ENCODE results near the gene CHST12.

The CHST12 gene

GRCh38 chr7:2479276-2480069, 76.1 kb downstream of the CHST12 start:
- H3K18ac ChIP-seq (ENCODE audit: low read length): no peak overlapping the region
- no peaks in the 10 kb centered on the region for H3K36me3 ChIP-seq (ENCODE audit: control insufficient read depth in 1 of 2, insufficient read depth in 2 of 2, low read length in 2 of 2)
- H4K91ac ChIP-seq (ENCODE audit: low read depth, low read length): no peak overlapping the region
- no peak overlapping the region for H3K9ac ChIP-seq (ENCODE audit: low read length)
- no peak overlapping the region for H2BK120ac ChIP-seq (ENCODE audit: insufficient read depth, low read length, poor library complexity)
- no peak overlapping the region for H2BK12ac ChIP-seq (ENCODE audit: low read length)
- H2AFZ ChIP-seq (ENCODE audit: insufficient read depth, low read length, poor library complexity): no peak overlapping the region
- no peak overlapping the region for H3K23ac ChIP-seq (ENCODE audit: low read length)
- no peak overlapping the region for H2AK5ac ChIP-seq (ENCODE audit: low read length)
- no peaks in the 10 kb centered on the region for H3K79me2 ChIP-seq (ENCODE audit: control insufficient read depth, insufficient read depth, low read length, poor library complexity)
- peaks cover 0 to 2% of the 10 kb centered on the region in 2 experiments for H3K4me1 ChIP-seq (ENCODE audit: control insufficient read depth in 1 of 2, insufficient read depth in 2 of 2, low read length in 2 of 2)
- peaks cover 4% of the 10 kb centered on the region for H3K9me3 ChIP-seq (ENCODE audit: insufficient read depth, low read depth, low read length)
- no peak overlapping the region for H3K4me2 ChIP-seq (ENCODE audit: low read length)
- H3K4ac ChIP-seq (ENCODE audit: low read depth, low read length): no peak overlapping the region
- no CpG with 5 or more reads among the region's 16 CpGs for WGBS (ENCODE audit: extremely low coverage, insufficient coverage, insufficient read length)
- H3K27me3 ChIP-seq (ENCODE audit: insufficient read depth, low read length): no peaks in the 10 kb centered on the region
- H3K27ac ChIP-seq (ENCODE audit: low read depth, low read length): no peak overlapping the region
- no peak overlapping the region for H3K14ac ChIP-seq (ENCODE audit: low read length)
- H3K4me3 ChIP-seq (ENCODE audit: low read depth, low read length): no peak overlapping the region
- no peaks in the 10 kb centered on the region for H3K79me1 ChIP-seq (ENCODE audit: low read length)
- no peak overlapping the region for H2BK5ac ChIP-seq (ENCODE audit: low read depth, low read length, poor library complexity)
- no peak for DNase-seq
- H4K8ac ChIP-seq (ENCODE audit: low read depth, low read length): no peak overlapping the region
- no peak overlapping the region for H4K12ac ChIP-seq (ENCODE audit: low read depth, low read length)

DNA sequence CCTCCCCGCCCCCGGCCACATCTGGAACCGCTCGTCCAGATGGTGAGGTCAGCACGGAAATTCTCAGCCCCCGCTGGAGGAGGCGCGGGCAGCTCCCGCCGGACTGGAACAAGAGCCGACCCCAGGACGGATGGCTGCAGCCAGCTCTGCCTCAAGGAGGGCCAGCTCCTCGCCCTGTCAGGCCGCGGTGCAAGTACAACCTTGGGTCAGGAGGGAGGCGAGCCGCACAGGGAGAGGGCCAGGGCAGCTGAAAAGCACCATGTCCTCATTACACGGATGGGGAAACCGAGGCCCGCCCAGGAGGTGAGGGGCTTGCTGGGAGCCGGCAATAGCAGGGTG, 76.6 kb downstream of the CHST12 start:
- peaks cover 0 to 2% of the 10 kb centered on the region in 2 experiments for H3K4me1 ChIP-seq (ENCODE audit: control insufficient read depth in 1 of 2, insufficient read depth in 2 of 2, low read length in 2 of 2)
- H4K91ac ChIP-seq (ENCODE audit: low read depth, low read length): no peak overlapping the region
- no peak overlapping the region for H4K12ac ChIP-seq (ENCODE audit: low read depth, low read length)
- H3K9ac ChIP-seq (ENCODE audit: low read length): no peak overlapping the region
- H3K14ac ChIP-seq (ENCODE audit: low read length): no peak overlapping the region
- no CpG with 5 or more reads among the region's 21 CpGs for WGBS (ENCODE audit: extremely low coverage, insufficient coverage, insufficient read length)
- H2BK120ac ChIP-seq (ENCODE audit: insufficient read depth, low read length, poor library complexity): no peak overlapping the region
- DNase-seq: no peak
- H4K8ac ChIP-seq (ENCODE audit: low read depth, low read length): no peak overlapping the region
- H3K27me3 ChIP-seq (ENCODE audit: insufficient read depth, low read length): no peaks in the 10 kb centered on the region
- H3K79me1 ChIP-seq (ENCODE audit: low read length): no peaks in the 10 kb centered on the region
- H3K79me2 ChIP-seq (ENCODE audit: control insufficient read depth, insufficient read depth, low read length, poor library complexity): no peaks in the 10 kb centered on the region
- H3K4me2 ChIP-seq (ENCODE audit: low read length): no peak overlapping the region
- no peak overlapping the region for H3K27ac ChIP-seq (ENCODE audit: low read depth, low read length)
- peaks cover 4% of the 10 kb centered on the region for H3K9me3 ChIP-seq (ENCODE audit: insufficient read depth, low read depth, low read length)
- no peak overlapping the region for H2AFZ ChIP-seq (ENCODE audit: insufficient read depth, low read length, poor library complexity)
- no peak overlapping the region for H3K4me3 ChIP-seq (ENCODE audit: low read depth, low read length)
- H2BK12ac ChIP-seq (ENCODE audit: low read length): no peak overlapping the region
- H3K4ac ChIP-seq (ENCODE audit: low read depth, low read length): no peak overlapping the region
- no peak overlapping the region for H3K18ac ChIP-seq (ENCODE audit: low read length)
- H2AK5ac ChIP-seq (ENCODE audit: low read length): no peak overlapping the region
- H3K36me3 ChIP-seq (ENCODE audit: control insufficient read depth in 1 of 2, insufficient read depth in 2 of 2, low read length in 2 of 2): no peaks in the 10 kb centered on the region
- no peak overlapping the region for H2BK5ac ChIP-seq (ENCODE audit: low read depth, low read length, poor library complexity)
- H3K23ac ChIP-seq (ENCODE audit: low read length): no peak overlapping the region

DNA sequence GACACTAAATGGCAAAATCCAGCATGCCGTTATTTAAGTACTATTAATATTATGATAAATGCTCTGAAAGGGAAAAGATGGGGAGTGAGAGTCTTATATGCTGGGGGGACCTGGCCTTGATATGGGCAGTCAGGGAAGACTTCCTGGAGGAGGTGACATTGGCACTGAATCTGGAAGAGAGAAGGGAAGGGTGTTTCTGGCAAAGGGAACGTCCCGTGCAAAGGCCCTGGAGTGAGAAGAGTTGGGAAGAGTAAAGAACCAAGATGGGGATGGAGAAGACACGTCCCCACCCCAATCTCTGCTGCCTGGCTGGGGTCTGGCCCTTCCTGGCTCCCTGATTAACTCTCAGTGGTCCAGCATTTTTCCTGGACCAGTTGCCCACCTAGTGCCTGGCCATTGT, 77.8 kb downstream of the CHST12 start:
- no peaks in the 10 kb centered on the region for H3K27me3 ChIP-seq (ENCODE audit: insufficient read depth, low read length)
- peaks cover 4% of the 10 kb centered on the region for H3K9me3 ChIP-seq (ENCODE audit: insufficient read depth, low read depth, low read length)
- H2AFZ ChIP-seq (ENCODE audit: insufficient read depth, low read length, poor library complexity): no peak overlapping the region
- H3K4me3 ChIP-seq (ENCODE audit: low read depth, low read length): no peak overlapping the region
- no peak overlapping the region for H4K12ac ChIP-seq (ENCODE audit: low read depth, low read length)
- H3K23ac ChIP-seq (ENCODE audit: low read length): no peak overlapping the region
- H3K9ac ChIP-seq (ENCODE audit: low read length): no peak overlapping the region
- no peak for DNase-seq
- no peak overlapping the region for H3K14ac ChIP-seq (ENCODE audit: low read length)
- no peaks in the 10 kb centered on the region for H3K79me2 ChIP-seq (ENCODE audit: control insufficient read depth, insufficient read depth, low read length, poor library complexity)
- no peak overlapping the region for H3K18ac ChIP-seq (ENCODE audit: low read length)
- H3K4me2 ChIP-seq (ENCODE audit: low read length): no peak overlapping the region
- no peak overlapping the region for H2BK12ac ChIP-seq (ENCODE audit: low read length)
- no peak overlapping the region for H3K27ac ChIP-seq (ENCODE audit: low read depth, low read length)
- no peak overlapping the region for H4K8ac ChIP-seq (ENCODE audit: low read depth, low read length)
- no peak overlapping the region for H2BK120ac ChIP-seq (ENCODE audit: insufficient read depth, low read length, poor library complexity)
- H4K91ac ChIP-seq (ENCODE audit: low read depth, low read length): no peak overlapping the region
- H3K79me1 ChIP-seq (ENCODE audit: low read length): no peaks in the 10 kb centered on the region
- H3K4ac ChIP-seq (ENCODE audit: low read depth, low read length): no peak overlapping the region
- no peak overlapping the region for H2BK5ac ChIP-seq (ENCODE audit: low read depth, low read length, poor library complexity)
- H3K4me1 ChIP-seq (ENCODE audit: control insufficient read depth in 1 of 2, insufficient read depth in 2 of 2, low read length in 2 of 2): peaks cover 0 to 2% of the 10 kb centered on the region in 2 experiments
- H2AK5ac ChIP-seq (ENCODE audit: low read length): no peak overlapping the region
- H3K36me3 ChIP-seq (ENCODE audit: control insufficient read depth in 1 of 2, insufficient read depth in 2 of 2, low read length in 2 of 2): no peaks in the 10 kb centered on the region
- WGBS (ENCODE audit: extremely low coverage, insufficient coverage, insufficient read length): no CpG with 5 or more reads among the region's 4 CpGs

- H2BK5ac ChIP-seq (ENCODE audit: low read depth, low read length, poor library complexity): no peak overlapping the region
- no peak overlapping the region for H3K14ac ChIP-seq (ENCODE audit: low read length)
- H3K79me1 ChIP-seq (ENCODE audit: low read length): no peaks in the 10 kb centered on the region
- no peaks in the 10 kb centered on the region for H3K36me3 ChIP-seq (ENCODE audit: control insufficient read depth in 1 of 2, insufficient read depth in 2 of 2, low read length in 2 of 2)
- H3K9me3 ChIP-seq (ENCODE audit: insufficient read depth, low read depth, low read length): peaks cover 2% of the 10 kb centered on the region
- no peak overlapping the region for H2AK5ac ChIP-seq (ENCODE audit: low read length)
- no peaks in the 10 kb centered on the region for H3K27me3 ChIP-seq (ENCODE audit: insufficient read depth, low read length)
- no peak overlapping the region for H3K4me2 ChIP-seq (ENCODE audit: low read length)
- no peak overlapping the region for H3K23ac ChIP-seq (ENCODE audit: low read length)
- H3K79me2 ChIP-seq (ENCODE audit: control insufficient read depth, insufficient read depth, low read length, poor library complexity): no peaks in the 10 kb centered on the region
- no peak overlapping the region for H4K8ac ChIP-seq (ENCODE audit: low read depth, low read length)
- H3K18ac ChIP-seq (ENCODE audit: low read length): no peak overlapping the region
- H4K12ac ChIP-seq (ENCODE audit: low read depth, low read length): no peak overlapping the region
- H3K4ac ChIP-seq (ENCODE audit: low read depth, low read length): no peak overlapping the region
- H4K91ac ChIP-seq (ENCODE audit: low read depth, low read length): no peak overlapping the region
- H3K27ac ChIP-seq (ENCODE audit: low read depth, low read length): no peak overlapping the region
- H3K4me1 ChIP-seq (ENCODE audit: control insufficient read depth in 1 of 2, insufficient read depth in 2 of 2, low read length in 2 of 2): no peaks in the 10 kb centered on the region
- no CpG with 5 or more reads among the region's 10 CpGs for WGBS (ENCODE audit: extremely low coverage, insufficient coverage, insufficient read length)
- no peak overlapping the region for H3K4me3 ChIP-seq (ENCODE audit: low read depth, low read length)
- H2BK120ac ChIP-seq (ENCODE audit: insufficient read depth, low read length, poor library complexity): no peak overlapping the region
- no peak overlapping the region for H2AFZ ChIP-seq (ENCODE audit: insufficient read depth, low read length, poor library complexity)
- H2BK12ac ChIP-seq (ENCODE audit: low read length): no peak overlapping the region
- no peak for DNase-seq
- no peak overlapping the region for H3K9ac ChIP-seq (ENCODE audit: low read length)
Observed at GRCh38 chr7:2482725-2483451, 79.5 kb downstream of the CHST12 start.

All from trophoblast cell (in vitro differentiated cells and primary cell).